Suprapubic skin (tissue), 4 donors: ENCODE results near the gene NETO2. TPM values are rescaled to one million over a fixed set of nuclear protein-coding genes. Genes with fewer than 3 reads are reported as not detected.

Experiments used
- DNase-seq, 2 donors: peaks; one replicate each; pipeline ENCODE4 v3.0.0-alpha.2; 2019; ENCODE audit warnings: low spot score in 2 of 2
- H3K27ac ChIP-seq: fragments of 200-600 bp; sonication (generic); one replicate; pipeline ENCODE4 v1.5.1; 2019
- H3K27me3 ChIP-seq: fragments of 200-600 bp; sonication (generic); one replicate; pipeline ENCODE4 v1.5.1; 2019
- H3K36me3 ChIP-seq: fragments of 200-600 bp; sonication (generic); one replicate; pipeline ENCODE4 v1.5.1; 2019
- H3K4me1 ChIP-seq: fragments of 200-600 bp; sonication (generic); one replicate; pipeline ENCODE4 v1.5.1; 2019
- H3K4me3 ChIP-seq: fragments of 200-600 bp; sonication (generic); one replicate; pipeline ENCODE4 v1.5.1; 2019; ENCODE audit warnings: mild to moderate bottlenecking
- H3K9me3 ChIP-seq: fragments of 200-600 bp; sonication (generic); one replicate; pipeline ENCODE4 v1.5.1; 2019
- CTCF ChIP-seq, 2 donors: fragments of 200-600 bp in 1 of 2; fragments of 450-650 bp in 1 of 2; sonication (generic) in 1 of 2; IDR thresholded peaks; one replicate each; pipeline ENCODE4 v1.5.1; 2016 to 2019; ENCODE audit warnings: antibody characterized with exemption in 2 of 2, mild to moderate bottlenecking in 1 of 2, moderate library complexity in 1 of 2
- EP300 ChIP-seq: sonication (generic); formaldehyde crosslinking; IDR thresholded peaks from one replicate; pipeline ENCODE4 v1.6.1; 2017; ENCODE audit warnings: antibody characterized with exemption
- POLR2A ChIP-seq, 2 donors: fragments of 450-650 bp; IDR thresholded peaks; one replicate each; pipeline ENCODE4 v1.6.1; 2017; ENCODE audit warnings: antibody characterized with exemption in 2 of 2, mild to moderate bottlenecking in 2 of 2, moderate library complexity in 2 of 2
- POLR2AphosphoS5 ChIP-seq, 3 donors: sonication (generic); formaldehyde crosslinking; IDR thresholded peaks; one replicate each; pipeline ENCODE4 v1.6.1; 2017; ENCODE audit warnings: antibody characterized with exemption in 3 of 3
- WGBS: methylation state at CpG from one replicate; pipeline ENCODE4 v1.1.5; 2018; 5-methylcytosine and 5-hydroxymethylcytosine counted together
- total RNA-seq, 4 donors: library from RNA; depleted of rRNA; stranded (reverse); fragments of >200 nt; gene quantifications; one replicate each; pipeline ENCODE4 v1.1.0, GENCODE V29; 2016

The NETO2 gene
- total RNA-seq, 4 donors from 2014 or later, result 0.24 to 6.0 (median 2.9) TPM

GRCh38 chr16:47132308-47132707 is 11.4 kb downstream of the NETO2 start:
- H3K4me3 ChIP-seq, result no peak overlapping the region
- no peaks in the 10 kb centered on the region for H3K4me1 ChIP-seq
- H3K9me3 ChIP-seq, result no peaks in the 10 kb centered on the region
- no peaks in the 10 kb centered on the region for H3K36me3 ChIP-seq
- no peak for DNase-seq
- H3K27me3 ChIP-seq, result no peaks in the 10 kb centered on the region
- no peak overlapping the region for H3K27ac ChIP-seq
- no peak for TF ChIP-seq CTCF (IDR thresholded peaks at IDR 0.05)
- TF ChIP-seq EP300, result no peak
- no peak for TF ChIP-seq POLR2A (IDR thresholded peaks at IDR 0.05)
- no peak for TF ChIP-seq POLR2AphosphoS5 (IDR thresholded peaks at IDR 0.05)

DNA sequence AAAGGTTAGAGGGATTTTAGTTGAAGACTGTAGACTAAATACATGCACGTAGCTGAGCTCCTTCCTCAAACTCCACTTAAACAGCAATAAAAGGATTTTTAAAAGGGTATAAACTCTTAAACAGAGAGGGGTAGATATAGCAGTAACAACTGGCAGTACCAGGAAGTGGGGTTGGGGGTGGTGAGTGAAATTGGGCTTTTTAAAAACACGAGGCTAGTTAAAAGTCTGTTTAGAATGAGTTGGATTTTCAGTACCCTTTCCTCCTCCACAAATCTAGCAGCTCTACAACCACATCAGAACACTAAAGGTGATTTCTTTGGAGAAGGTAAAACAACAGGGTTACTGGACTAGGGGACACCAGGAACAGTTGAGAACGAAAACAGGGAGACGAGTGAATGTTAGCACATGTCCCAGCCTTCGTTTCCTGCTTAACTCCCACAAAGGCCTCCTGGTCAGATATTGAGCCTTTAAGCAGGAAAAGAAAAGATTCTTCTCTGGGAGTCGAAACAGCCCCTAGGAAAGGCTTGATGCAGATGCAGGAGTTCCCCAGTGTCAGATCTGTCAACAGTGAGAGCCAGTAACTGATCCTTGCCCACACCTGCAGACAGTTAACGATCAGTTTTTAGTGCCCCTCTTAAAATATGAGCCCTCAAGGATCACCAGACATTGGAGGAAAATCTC is 13.8 kb downstream of the NETO2 start:
- Histone ChIP-seq H3K36me3 (no peaks in the 10 kb centered on the region), H3K4me3 (no peak overlapping the region), H3K27me3 (no peaks in the 10 kb centered on the region), H3K27ac (no peak overlapping the region), H3K4me1 (no peaks in the 10 kb centered on the region), H3K9me3 (no peaks in the 10 kb centered on the region)
- 67% methylated on average over 7 of the region's 7 CpGs for WGBS
- no peak for DNase-seq
- TF ChIP-seq CTCF (IDR thresholded peaks at IDR 0.05) (no peak), POLR2AphosphoS5 (IDR thresholded peaks at IDR 0.05) (no peak), EP300 (no peak), POLR2A (IDR thresholded peaks at IDR 0.05) (no peak)

- no peak for DNase-seq
- Histone ChIP-seq H3K9me3 (no peaks in the 10 kb centered on the region), H3K4me1 (no peaks in the 10 kb centered on the region), H3K36me3 (no peaks in the 10 kb centered on the region), H3K27me3 (no peaks in the 10 kb centered on the region), H3K4me3 (no peak overlapping the region), H3K27ac (no peak overlapping the region)
- WGBS, result 96% methylated on average over 3 of the region's 3 CpGs
- TF ChIP-seq POLR2A (IDR thresholded peaks at IDR 0.05) (no peak), CTCF (IDR thresholded peaks at IDR 0.05) (no peak), EP300 (no peak), POLR2AphosphoS5 (IDR thresholded peaks at IDR 0.05) (no peak)
Measured at GRCh38 chr16:47127541-47127940, 16.2 kb downstream of the NETO2 start.

- Histone ChIP-seq H3K9me3 (no peaks in the 10 kb centered on the region), H3K4me3 (no peak overlapping the region), H3K36me3 (no peaks in the 10 kb centered on the region), H3K4me1 (no peaks in the 10 kb centered on the region), H3K27me3 (no peaks in the 10 kb centered on the region), H3K27ac (no peak overlapping the region)
- TF ChIP-seq POLR2AphosphoS5 (IDR thresholded peaks at IDR 0.05) (no peak), EP300 (no peak), POLR2A (IDR thresholded peaks at IDR 0.05) (no peak), CTCF (IDR thresholded peaks at IDR 0.05) (no peak)
- WGBS, result 91% methylated on average over 4 of the region's 4 CpGs
- DNase-seq, result no peak
Measured at GRCh38 chr16:47125757-47126156, 18.0 kb downstream of the NETO2 start.

- Histone ChIP-seq H3K4me1 (no peaks in the 10 kb centered on the region), H3K9me3 (no peaks in the 10 kb centered on the region), H3K4me3 (no peak overlapping the region), H3K36me3 (no peaks in the 10 kb centered on the region), H3K27me3 (no peaks in the 10 kb centered on the region), H3K27ac (no peak overlapping the region)
- WGBS, result 94% methylated on average over 2 of the region's 2 CpGs
- no peak for DNase-seq
- TF ChIP-seq POLR2AphosphoS5 (IDR thresholded peaks at IDR 0.05) (no peak), CTCF (IDR thresholded peaks at IDR 0.05) (no peak), POLR2A (IDR thresholded peaks at IDR 0.05) (no peak), EP300 (no peak)
Measured at GRCh38 chr16:47113130-47113529, 30.6 kb downstream of the NETO2 start.
